HG03135 (cell line): Measurements from ENCODE around the gene R3HDM4.

Source experiments
- ATAC-seq: cut with Tn5 transposase; IDR thresholded peaks from one replicate; pipeline ENCODE4 v1.9.1; 2021; ENCODE audit warnings: mild to moderate bottlenecking, moderate library complexity; ENCODE audit not compliant: unreplicated experiment

Gene R3HDM4

DNA sequence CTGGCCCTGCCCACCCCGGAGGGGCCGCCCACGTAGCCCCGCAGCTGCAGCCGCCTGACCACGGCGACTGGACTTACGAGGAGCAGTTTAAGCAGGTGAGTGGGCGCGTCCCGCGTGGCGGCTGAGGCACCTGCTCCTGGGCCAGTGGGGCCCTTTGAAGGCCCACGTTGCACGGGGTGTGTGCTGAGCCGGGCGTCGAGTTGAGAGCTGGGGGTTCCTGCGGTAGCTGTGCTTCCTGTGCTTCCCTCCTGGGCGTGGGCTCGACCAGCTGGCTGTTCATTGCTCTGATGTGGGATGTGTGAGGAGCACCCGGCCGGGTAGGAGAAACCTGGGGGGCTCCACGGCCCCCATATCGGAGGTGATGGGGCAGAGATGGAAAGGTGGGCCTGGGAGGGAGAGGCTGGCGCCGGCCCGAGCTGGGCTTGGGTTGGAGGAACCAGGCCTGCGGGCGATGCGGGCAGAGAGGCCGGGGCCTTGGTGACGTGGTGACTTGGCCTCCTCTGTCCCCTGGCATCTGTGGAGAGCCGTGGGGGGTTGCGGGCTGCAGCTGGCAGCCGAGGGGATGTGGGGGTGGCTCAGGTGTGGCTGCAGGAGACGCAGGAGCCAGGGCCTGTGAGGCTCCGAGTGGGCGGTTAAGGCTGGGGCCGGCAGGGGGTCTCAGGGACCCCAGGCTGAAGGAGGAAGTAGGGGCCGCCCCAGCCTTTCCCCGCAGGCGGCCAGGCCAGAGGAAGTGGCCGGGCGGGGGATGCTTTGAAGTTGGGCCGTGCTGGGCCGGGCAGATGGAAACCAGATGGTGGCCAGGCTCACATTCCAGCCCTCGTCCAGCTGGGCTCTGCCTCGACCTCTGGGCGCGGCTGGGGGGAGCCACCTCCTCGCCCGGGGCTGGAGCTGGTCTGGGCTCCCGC, 19.9 kb upstream of the R3HDM4 start:
- no peak for ATAC-seq

GRCh38 chr19:931860-932647, 19.0 kb upstream of the R3HDM4 start:
- ATAC-seq: no peak

- no peak for ATAC-seq
These were observed 16.9 kb upstream of the R3HDM4 start for GRCh38 chr19:929891-930258.

DNA sequence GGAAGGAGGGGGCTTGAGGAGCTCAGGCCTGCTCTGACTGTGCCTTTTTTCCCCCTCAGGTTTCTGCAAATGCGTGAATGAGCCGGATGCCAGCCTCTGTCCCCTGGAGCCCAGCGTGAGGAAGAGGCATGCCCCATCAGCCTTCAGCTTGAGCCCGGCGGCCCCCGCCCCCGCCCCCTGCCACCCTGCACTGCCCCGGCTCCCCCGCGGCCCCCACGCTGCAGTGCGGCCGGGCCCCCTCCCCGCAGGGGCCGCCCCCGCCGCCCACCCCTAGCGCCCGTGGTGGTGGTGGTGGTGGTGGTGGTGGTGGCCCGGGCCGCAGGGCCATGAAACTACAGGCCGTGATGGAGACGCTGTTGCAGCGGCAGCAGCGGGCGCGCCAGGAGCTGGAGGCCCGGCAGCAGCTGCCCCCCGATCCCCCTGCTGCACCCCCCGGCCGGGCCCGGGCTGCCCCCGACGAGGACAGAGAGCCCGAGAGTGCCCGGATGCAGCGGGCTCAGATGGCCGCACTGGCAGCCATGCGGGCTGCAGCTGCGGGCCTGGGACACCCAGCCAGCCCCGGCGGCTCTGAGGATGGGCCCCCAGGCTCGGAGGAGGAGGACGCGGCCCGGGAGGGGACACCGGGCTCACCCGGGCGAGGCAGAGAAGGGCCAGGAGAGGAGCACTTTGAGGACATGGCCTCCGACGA, 16.3 kb upstream of the R3HDM4 start:
- ATAC-seq: no peak

DNA sequence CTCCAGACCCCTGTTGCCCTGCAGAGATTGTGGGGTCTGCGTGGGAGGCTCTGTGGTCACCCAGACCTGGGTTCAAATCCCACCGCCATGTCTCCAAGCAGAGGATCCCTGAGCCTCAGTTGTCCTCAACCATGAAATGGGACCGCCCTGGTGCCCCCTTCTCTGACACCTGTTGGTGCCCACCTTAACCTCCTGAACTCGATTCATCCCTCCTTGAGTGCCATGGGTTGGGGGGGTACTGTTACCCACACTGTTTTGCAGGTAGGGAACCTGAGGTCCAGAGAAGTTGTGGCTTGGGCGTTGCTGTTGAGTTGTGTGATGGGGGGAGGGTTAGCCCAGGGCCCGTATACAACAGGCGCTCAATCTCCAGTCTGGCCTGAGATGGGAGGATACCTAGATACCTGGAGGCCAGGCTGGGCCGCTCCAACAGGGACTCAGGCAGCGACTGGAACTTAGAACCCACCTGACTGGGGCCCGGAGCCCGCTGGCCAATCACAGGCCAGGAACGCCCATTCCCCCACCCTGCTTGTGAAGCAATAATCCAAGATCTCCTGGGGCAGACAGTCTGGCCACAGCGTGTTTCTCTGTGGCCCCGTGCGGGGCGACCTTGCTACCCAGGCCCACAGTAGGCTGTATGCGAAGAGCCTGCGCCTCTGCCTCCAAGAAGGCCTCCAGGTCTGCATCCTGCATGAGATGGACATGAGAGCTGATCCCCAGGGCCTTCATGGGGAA, 15.6 kb upstream of the R3HDM4 start:
- no peak for ATAC-seq

DNA sequence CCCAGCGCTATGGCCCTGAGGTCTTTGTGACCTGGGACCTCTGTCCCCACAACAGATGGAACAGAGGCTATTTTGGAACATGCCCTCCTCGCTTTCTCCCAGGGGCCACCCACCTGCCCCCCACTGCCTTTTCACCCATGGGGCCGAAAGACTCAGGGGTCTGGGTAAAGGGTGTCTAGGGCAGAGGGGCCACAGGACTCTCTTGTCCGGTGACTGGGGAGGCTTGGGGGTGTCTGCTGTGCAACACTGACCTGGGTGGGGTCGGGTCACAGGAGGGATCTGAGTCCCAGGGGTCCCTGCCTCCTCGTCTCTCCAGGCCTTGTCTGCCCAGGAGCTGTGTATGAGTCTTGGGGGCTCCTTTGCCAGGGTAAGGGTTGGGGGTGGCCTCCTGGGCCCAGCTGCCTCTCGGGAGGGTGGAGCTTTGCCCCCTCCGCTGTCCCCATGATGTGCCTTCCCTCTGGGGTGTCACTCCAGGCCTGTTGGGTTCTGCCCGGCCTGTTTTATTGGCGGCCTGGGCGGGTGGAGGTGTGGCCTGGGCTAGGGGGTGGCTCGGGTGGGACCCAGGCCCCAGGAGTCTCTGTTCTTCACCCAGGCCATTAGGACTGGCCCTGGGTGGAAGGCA, 14.9 kb upstream of the R3HDM4 start:
- ATAC-seq: no peak

- ATAC-seq: no peak
These were observed 14.3 kb upstream of the R3HDM4 start for GRCh38 chr19:927351-927779.

DNA sequence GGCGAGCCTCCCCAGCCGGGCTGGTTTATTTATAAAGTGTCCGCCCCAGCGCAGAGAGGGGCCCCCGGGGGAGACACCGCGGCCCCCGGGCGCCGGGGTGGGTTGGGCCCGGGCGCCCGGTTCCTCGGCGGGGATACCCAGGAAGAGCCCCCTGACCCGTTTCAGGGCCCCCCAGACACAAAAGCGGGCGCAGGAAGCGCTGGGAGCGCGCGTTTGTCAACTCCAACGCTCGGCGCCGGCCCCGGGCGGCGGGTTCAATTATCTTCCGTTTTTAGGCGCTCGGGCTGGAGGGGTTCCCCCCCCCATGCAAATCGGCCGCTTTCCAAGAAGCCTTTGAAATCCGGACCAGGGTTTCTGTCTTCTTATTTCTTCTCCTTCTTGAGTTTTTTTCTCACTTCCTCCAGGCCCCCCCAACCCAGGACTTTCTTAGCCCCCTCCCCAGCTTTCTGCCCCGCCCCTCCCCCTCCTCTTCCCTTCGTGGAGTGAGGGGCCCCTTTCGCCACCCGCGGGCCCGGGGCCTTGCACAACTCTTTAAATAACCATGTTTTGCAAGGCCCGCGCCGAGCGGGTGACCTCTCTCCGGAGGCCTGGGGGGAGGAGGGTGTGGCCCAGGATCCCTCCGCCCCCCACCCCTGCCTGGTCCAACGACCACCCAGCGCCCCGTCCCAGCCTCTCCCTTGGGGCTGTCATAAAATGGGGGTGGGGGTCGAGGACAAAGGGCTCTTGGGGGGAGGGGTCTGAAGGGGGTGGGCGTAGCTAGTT, 13.8 kb upstream of the R3HDM4 start:
- ATAC-seq: no peak

GRCh38 chr19:926323-926588, 13.2 kb upstream of the R3HDM4 start:
- no peak for ATAC-seq

DNA sequence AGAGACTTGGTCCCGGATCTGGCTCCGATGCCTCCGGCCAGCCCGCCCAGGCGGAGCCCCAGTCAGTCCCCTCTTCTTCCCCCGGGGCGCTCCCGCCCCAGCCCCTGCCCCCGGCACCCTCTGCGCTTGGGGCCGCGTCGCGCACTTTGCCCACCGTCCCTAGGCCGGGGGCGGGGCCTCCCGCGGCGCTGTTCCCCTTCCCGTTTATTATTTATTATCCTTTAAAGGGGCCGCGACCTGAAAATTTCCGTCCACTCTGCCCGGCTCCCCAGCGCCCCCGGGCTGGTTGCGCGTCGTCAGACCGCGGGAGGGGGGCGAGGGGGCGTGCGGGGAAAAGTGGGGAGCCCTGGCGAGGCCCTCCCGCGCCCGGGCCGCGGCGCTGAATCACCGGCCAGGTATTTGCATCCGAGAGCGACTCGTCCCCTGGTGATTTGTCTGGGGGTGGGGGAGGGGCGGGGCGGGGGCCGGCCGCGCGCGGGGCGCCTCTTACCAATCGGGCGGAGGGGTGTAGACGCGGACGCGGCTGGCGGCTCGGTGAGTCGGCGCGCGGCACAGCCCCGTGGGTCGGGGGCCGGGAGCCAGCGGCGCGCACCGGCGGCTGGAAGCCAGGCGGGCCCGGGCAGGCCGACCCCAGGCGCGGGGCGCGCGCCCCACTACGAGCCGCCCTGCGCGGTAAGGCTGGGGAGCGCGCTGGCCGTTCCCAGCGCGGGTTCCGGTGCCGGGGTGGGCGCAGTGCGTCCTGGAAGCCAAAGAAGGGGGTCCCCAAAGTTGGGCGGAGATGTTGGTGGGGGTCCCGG, 12.7 kb upstream of the R3HDM4 start, which contains the start of gene ARID3A:
ARID3A (plus strand) TSS at position 510 of the 797 bp plus-strand sequence. CDS start 3,494 bp downstream, outside the sequence.
- ATAC-seq: peak; percentile 52

- peak; percentile 29 for ATAC-seq
These were observed 12.1 kb upstream of the R3HDM4 start for GRCh38 chr19:925087-925525.

- ATAC-seq: no peak
These were observed 11.6 kb upstream of the R3HDM4 start for GRCh38 chr19:924553-925086.

GRCh38 chr19:920051-920864, 7.2 kb upstream of the R3HDM4 start:
- no peak for ATAC-seq

- no peak for ATAC-seq
These were observed 6.4 kb upstream of the R3HDM4 start for GRCh38 chr19:919199-920050.

GRCh38 chr19:918481-919198, 5.6 kb upstream of the R3HDM4 start:
- no peak for ATAC-seq

DNA sequence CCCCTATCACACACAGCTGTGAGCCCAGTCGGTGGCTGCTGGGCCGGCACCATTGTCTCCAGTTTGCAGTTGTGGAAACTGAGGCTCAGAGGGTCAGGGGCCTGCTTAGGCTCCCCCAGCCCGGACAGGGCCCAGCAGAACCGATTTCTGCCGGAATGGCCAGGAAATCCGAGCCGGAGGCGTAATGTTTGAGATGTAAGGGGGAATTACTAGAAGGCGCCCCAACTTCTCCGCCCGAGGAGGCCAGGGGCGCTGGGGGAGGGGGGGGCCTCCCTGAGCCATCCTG, 5.1 kb upstream of the R3HDM4 start:
- ATAC-seq: no peak
